ENCODE data around the gene ITM2C. TPM values are rescaled to one million over a fixed set of nuclear protein-coding genes. Genes with fewer than 3 reads are reported as not detected.

The ITM2C gene
- total and polyA plus RNA-seq, 2 of the 8 experiments (the other 6 are each of a cell fraction or from before 2014, with no cell fraction given): 362 to 742 TPM

DNA sequence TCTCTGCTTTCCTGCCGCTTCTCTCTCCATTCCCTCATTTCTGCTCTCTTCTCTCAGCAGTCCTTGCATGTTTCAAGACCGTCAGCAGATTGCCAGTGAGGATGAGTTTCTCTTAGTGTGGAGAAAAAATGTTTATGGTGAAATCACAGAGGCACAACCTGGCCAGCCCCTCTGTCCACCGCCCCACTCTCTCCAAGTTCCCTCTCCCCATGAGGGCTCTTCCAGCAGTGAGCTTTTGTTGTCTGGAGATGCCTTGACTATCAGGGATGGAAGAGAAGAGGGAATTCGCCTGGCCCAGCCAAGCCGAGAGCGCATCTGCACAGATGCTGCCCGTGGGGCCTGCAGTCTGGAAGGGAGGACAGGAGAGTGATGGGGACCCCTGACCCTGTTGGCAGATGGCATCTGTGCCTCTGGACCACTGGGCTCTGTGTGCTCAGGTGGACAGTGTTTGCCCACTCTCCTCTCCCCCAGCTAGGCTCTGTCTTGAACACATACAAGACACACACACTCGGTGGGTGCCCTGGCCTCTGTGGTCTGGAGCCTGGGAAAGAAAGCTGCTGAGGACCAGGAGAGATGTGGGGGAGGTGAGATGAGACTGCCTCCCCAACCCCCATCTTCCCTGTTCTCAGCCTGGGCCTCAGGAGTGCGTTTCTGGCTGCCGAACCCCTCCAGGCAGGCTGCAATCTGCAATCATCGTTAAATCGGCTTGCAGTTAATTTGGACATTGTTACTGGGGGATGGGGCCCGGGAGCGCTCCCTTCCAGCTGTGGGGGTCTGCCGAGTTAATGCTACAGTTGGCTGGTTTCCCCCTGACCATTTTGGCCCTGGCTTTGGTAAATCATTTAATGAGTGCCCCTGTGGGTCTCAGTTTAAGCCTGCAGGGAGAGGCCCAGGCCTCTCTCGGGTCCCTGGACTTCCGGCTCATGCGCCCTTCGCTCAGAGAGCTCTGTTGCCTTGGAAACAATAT lies 4.5 kb downstream of the ITM2C start (continued):
- TF ChIP-seq MAFK (IDR thresholded peaks at IDR 0.05; ENCODE audit: low read depth, low read length) (no peak), CTBP2 (IDR thresholded peaks at IDR 0.05; ENCODE audit: borderline replicate concordance, insufficient read depth, insufficient read length, low read length) (no peak), TAF1 (IDR thresholded peaks at IDR 0.05; ENCODE audit: low read depth, low read length) (no peak), CBX5 (IDR thresholded peaks at IDR 0.05; ENCODE audit: low read depth, low read length) (no peak), SP1 (IDR thresholded peaks at IDR 0.05; ENCODE audit: low read depth, low read length) (no peak), BRCA1 (IDR thresholded peaks at IDR 0.05; ENCODE audit: low read depth, low read length) (no peak), TEAD4 (IDR thresholded peaks at IDR 0.05; ENCODE audit: low read depth, low read length) (peak; percentile 58; the same call in 1 of the 2 replicates), SP2 (IDR thresholded peaks at IDR 0.05; ENCODE audit: low read length) (no peak), SUZ12 (IDR thresholded peaks at IDR 0.05; ENCODE audit: low read length) (no peak), FOSL1 (IDR thresholded peaks at IDR 0.05; ENCODE audit: insufficient read depth, low read depth, low read length) (no peak), ZNF274 (IDR thresholded peaks at IDR 0.05; ENCODE audit: borderline replicate concordance, extremely low read depth, low read length) (no peak), CHD1 (IDR thresholded peaks at IDR 0.05; ENCODE audit: low read depth, low read length) (no peak), CHD2 (IDR thresholded peaks at IDR 0.05; ENCODE audit: low read length) (no peak), CEBPB (IDR thresholded peaks at IDR 0.05; ENCODE audit: low read depth, low read length) (no peak), KDM1A (IDR thresholded peaks at IDR 0.05; ENCODE audit: borderline replicate concordance, low read length) (no peak), BACH1 (IDR thresholded peaks at IDR 0.05; ENCODE audit: low read length) (no peak), TCF12 (IDR thresholded peaks at IDR 0.05; ENCODE audit: low read depth, low read length) (no peak), POLR2AphosphoS5 (IDR thresholded peaks at IDR 0.05; ENCODE audit: low read depth, low read length) (peak; percentile 52; the same call in 1 of the 2 replicates), BCL11A (IDR thresholded peaks at IDR 0.05; ENCODE audit: low read depth in 2 of 2, low read length in 2 of 2) (no peak), GABPA (IDR thresholded peaks at IDR 0.05; ENCODE audit: borderline replicate concordance, insufficient read depth, low read length) (peak; percentile 20; the same call in 1 of the 2 replicates), KDM4A (IDR thresholded peaks at IDR 0.05; ENCODE audit: low read depth, low read length, severe bottlenecking) (no peak), CREB1 (IDR thresholded peaks at IDR 0.05) (no peak)
- TF ChIP-seq, protein P1, sequence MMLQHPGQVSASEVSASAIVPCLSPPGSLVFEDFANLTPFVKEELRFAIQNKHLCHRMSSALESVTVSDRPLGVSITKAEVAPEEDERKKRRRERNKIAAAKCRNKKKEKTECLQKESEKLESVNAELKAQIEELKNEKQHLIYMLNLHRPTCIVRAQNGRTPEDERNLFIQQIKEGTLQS (IDR thresholded peaks at IDR 0.05; ENCODE audit: insufficient read depth, low read depth, low read length): no peak
